Astrocyte of the cerebellum (primary cell): ENCODE measurements around the gene RPL10L.

Experiments used
- DNase-seq: peaks from one replicate; pipeline ENCODE4 v3.0.0-alpha.2; 2011; ENCODE audit warnings: low read depth
- H3K4me3 ChIP-seq: 2 replicates; pipeline ENCODE4 v1.5.1; 2011; ENCODE audit warnings: mild to moderate bottlenecking, low read depth, low read length, moderate library complexity
- CTCF ChIP-seq: IDR thresholded peaks from 2 replicates; pipeline ENCODE4 v1.5.1; 2012; ENCODE audit warnings: low read length, low read depth, moderate library complexity, mild to moderate bottlenecking; ENCODE audit errors: missing control alignments
- in situ Hi-C: cut with HindIII; loops from 2 replicates; pipeline ENCODE4 v1.10.0; 2017; ENCODE audit warnings: low sequenced_read_pairs

Gene RPL10L

GRCh38 chr14:46653031-46653755 is 1.6 kb upstream of the RPL10L start:
- no peak for TF ChIP-seq CTCF
- no peak overlapping the region for H3K4me3 ChIP-seq
- no peak for DNase-seq
- in situ Hi-C loops = no loop called here

GRCh38 chr14:46646796-46647195 is 4.8 kb downstream of the RPL10L start:
- in situ Hi-C loops = no loop called here
- no peak for TF ChIP-seq CTCF
- no peak for DNase-seq
- no peak overlapping the region for H3K4me3 ChIP-seq

GRCh38 chr14:46626876-46627275 is 24.7 kb downstream of the RPL10L start:
- TF ChIP-seq CTCF = no peak
- DNase-seq = no peak
- in situ Hi-C loops = no loop called here
- H3K4me3 ChIP-seq = no peak overlapping the region
